Iris pigment epithelial cell (primary cell): Measurements from ENCODE around the gene HBE1.

Experiments
- DNase-seq: peaks from one replicate; pipeline ENCODE4 v3.0.0-alpha.2; 2011; ENCODE audit warnings: low read depth

The HBE1 gene

DNA sequence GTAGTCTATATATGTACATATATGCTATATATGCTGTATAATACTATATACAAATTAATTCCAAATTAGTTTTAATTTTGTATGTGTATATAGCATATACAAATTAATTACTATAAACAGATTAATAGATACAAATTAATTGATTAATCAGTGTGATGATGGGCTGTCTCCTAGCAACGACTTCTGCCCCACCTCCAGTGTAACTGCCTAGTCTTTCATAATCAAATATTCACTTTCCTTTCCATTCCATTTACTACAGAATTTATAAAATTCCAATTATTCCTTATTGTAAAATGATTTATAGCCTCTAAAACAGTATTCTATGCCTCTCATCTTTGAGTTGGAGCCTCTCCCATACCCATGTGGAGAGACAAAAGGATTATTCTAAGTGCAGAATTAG lies 36.4 kb downstream of the HBE1 start:
- DNase-seq = no peak

DNA sequence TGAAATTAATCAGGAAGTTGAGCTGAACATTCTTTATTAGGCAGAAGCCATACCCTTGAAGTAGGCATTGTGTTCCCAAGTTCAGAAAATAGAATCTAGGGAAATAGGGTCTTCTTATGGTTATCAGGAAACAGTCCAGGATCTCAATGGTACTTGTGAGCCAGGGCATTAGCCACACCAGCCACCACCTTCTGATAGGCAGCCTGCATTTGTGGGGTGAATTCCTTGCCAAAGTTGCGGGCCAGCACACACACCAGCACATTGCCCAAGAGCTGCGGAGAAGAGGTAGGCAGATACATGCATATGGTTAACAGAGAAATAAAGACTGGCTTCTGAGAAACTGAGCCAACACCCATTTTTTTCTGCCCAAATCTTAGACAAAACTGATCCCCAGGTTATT lies 36.9 kb downstream of the HBE1 start:
- DNase-seq = no peak

DNA sequence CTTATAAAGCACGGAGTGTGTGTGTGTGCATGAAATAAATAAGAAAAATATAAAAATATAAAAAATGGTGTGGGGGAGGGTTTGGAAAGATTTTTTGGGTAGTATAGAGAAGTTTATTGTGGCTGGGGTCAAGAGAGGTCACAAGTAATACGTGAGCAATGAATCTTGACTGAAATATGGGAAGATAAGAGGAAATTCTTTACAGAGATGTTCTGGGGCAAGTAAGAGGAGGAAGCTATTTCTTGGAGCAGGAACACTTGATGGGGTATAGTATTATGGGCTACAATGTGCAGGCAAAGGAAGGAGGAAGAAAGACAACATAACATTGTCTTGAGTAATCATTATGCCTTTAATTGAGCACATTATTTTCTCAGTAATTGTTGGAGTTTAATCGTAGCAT lies 37.6 kb downstream of the HBE1 start:
- DNase-seq = no peak

DNA sequence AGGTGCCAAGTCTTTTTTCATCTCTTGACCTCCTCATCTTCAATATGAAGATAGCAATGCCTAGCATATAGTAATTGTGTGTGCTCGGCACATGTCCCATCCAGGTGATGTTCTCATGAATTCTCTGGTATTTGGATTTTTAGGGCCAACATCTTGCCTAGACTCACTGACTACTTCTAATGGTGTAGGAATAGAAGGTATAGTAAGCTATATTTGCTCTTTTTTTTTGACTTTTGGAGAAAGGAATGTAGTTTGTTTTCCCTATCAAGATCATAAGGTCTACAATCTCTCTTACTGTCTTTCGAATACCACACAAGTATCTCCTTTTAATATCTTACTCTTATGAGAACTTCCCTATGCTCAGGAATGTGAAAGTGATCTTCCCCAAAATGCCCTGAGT lies 38.6 kb downstream of the HBE1 start:
- no peak for DNase-seq

DNA sequence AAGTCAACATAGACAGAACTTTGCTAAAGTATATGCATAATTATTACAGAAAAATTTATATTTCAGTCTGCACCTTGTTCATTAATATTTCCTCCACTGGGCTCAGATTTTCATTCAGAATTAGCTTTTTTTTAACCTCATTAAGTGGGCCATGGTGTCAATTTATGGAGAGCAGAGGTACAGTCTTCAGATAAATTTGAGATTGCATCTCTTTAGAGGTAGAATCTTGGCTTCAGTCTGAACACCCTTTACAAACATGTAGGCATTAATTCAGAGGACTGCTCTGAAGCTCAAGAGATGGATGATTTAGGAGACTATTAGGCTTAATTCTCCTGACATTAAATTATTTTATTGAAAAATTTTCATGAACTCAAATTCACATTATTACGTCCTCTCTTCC lies 39.5 kb downstream of the HBE1 start:
- no peak for DNase-seq

DNA sequence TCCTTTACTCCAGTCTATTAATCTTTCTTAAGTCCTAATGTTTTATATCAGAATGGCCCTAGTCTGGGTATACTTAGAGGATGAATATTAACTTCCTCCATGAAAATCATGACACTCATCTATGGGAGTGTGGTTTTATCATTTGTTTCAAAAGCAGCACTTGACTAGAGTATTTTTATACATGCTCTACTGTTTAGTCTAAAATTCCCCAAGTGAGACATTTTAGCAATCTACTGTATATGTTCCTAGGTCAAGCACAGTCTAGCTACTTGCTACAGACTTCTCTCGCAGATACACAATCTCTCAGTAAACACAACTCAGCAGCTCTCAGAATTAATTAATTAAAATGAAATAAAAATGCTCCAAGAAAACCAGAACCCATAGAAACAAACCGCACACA lies 39.9 kb downstream of the HBE1 start:
- no peak for DNase-seq

DNA sequence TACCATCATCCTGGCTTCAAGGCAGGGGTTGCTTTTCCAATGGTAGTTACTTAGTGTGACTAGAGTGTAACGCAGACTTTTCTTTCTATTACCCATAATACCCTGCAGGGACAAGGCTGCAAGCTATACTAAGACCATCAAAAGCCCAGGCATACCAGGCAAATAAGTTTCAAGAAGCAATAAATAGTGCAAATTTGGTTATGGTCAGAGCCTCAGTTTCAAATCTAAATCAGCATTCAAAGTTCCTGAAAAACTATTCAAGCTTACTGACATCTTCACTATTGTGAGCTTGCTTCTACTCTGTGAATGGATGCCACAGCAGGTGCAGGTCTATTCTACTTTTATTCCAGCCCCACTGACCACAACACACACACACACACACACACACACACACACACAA lies 40.4 kb downstream of the HBE1 start:
- DNase-seq = no peak

DNA sequence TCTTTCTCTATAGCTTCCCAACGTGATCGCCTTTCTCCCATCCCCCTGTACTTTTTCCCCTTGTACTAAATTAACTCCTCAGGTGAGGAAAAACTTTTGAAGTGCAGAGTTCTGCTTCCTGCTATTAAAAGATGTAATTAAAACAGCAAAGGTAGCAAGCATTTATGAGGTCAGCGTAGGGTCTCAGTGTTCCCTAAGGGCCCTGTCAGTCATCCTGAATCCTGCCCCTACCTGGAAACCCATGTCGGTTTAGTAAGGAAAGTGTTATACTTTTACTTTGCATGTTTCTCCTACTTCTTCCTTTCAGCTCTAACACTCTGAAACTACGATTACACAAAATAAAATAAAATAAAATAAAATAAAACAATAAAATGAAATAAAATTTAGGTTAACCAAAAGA lies 41.6 kb downstream of the HBE1 start:
- DNase-seq = no peak

DNA sequence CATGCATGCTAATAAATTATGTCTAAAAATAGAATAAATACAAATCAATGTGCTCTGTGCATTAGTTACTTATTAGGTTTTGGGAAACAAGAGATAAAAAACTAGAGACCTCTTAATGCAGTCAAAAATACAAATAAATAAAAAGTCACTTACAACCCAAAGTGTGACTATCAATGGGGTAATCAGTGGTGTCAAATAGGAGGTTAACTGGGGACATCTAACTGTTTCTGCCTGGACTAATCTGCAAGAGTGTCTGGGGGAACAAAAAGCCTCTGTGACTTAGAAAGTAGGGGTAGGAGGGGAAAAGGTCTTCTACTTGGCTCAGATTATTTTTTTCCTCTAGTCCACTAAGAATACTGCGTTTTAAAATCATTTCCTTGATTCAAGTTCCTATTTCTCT lies 42.1 kb downstream of the HBE1 start:
- DNase-seq = no peak

DNA sequence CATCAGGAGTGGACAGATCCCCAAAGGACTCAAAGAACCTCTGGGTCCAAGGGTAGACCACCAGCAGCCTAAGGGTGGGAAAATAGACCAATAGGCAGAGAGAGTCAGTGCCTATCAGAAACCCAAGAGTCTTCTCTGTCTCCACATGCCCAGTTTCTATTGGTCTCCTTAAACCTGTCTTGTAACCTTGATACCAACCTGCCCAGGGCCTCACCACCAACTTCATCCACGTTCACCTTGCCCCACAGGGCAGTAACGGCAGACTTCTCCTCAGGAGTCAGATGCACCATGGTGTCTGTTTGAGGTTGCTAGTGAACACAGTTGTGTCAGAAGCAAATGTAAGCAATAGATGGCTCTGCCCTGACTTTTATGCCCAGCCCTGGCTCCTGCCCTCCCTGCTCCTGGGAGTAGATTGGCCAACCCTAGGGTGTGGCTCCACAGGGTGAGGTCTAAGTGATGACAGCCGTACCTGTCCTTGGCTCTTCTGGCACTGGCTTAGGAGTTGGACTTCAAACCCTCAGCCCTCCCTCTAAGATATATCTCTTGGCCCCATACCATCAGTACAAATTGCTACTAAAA lies 42.9 kb downstream of the HBE1 start, which contains the start of gene HBB:
TSS of gene HBB (minus strand) at position 340 of the 579 bp plus-strand sequence. CDS start at position 290, 50 bp downstream.
- DNase-seq = no peak

DNA sequence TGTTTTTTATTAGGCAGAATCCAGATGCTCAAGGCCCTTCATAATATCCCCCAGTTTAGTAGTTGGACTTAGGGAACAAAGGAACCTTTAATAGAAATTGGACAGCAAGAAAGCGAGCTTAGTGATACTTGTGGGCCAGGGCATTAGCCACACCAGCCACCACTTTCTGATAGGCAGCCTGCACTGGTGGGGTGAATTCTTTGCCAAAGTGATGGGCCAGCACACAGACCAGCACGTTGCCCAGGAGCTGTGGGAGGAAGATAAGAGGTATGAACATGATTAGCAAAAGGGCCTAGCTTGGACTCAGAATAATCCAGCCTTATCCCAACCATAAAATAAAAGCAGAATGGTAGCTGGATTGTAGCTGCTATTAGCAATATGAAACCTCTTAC lies 44.3 kb downstream of the HBE1 start:
- DNase-seq = no peak

DNA sequence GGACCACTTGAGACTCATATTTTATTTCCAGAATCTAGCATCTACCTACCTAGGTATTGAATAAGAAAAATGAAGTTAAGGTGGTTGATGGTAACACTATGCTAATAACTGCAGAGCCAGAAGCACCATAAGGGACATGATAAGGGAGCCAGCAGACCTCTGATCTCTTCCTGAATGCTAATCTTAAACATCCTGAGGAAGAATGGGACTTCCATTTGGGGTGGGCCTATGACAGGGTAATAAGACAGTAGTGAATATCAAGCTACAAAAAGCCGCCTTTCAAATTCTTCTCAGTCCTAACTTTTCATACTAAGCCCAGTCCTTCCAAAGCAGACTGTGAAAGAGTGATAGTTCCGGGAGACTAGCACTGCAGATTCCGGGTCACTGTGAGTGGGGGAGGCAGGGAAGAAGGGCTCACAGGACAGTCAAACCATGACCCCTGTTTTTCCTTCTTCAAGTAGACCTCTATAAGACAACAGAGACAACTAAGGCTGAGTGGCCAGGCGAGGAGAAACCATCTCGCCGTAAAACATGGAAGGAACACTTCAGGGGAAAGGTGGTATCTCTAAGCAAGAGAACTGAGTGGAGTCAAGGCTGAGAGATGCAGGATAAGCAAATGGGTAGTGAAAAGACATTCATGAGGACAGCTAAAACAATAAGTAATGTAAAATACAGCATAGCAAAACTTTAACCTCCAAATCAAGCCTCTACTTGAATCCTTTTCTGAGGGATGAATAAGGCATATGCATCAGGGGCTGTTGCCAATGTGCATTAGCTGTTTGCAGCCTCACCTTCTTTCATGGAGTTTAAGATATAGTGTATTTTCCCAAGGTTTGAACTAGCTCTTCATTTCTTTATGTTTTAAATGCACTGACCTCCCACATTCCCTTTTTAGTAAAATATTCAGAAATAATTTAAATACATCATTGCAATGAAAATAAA lies 44.9 kb downstream of the HBE1 start:
- DNase-seq = no peak

DNA sequence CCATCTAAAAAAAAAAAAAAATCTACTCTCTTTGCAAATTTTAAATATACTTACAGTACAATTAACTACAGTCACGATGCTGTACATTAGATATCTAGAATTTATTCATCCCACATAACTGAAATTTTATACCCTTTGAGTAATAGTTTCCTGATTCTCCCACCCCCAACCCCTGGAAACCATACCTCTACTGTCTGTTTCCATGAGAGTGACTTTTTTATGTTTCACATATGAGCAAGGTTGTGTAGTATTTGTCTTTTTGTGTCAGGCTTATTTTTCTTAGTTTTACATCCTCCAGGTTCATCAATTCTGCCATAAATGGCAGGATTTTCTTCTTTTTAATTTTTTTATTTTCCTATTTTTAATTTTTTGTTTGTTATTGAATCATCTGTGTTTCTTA lies 46.1 kb downstream of the HBE1 start:
- DNase-seq = no peak

DNA sequence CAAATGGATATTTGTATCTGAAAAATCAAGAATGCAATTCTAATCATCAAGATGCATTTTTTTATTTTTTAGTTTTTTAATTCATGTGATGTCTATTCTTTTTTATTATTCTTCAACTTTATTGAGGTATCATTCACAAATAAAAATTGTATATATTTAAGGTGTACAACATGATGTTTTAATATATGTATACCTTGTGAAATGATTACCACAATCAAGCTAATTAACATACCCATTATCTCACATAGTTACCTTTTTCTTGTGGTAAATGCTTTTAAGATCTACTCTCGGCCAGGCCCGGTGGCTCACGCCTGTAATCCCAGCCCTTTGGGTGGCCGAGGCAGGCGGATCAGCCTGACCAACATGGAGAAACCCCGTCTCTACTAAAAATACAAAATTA lies 46.6 kb downstream of the HBE1 start:
- DNase-seq = no peak
